HCT116 (cell line): ENCODE measurements around the gene PTPRF.

Experiments
- CEBPB ChIP-seq: IDR thresholded peaks from 2 replicates; pipeline ENCODE4 v1.6.1; 2012; ENCODE audit warnings: low read depth
- EGR1 ChIP-seq: IDR thresholded peaks from 2 replicates; pipeline ENCODE4 v1.6.1; 2012; ENCODE audit warnings: low read depth

GRCh38 chr1:43611950-43612349 lies 81.3 kb downstream of the PTPRF start:
- no peak for TF ChIP-seq CEBPB
- no peak for TF ChIP-seq EGR1
